DOHH2 (cell line): Measurements from ENCODE around the gene USP12.
"Not testable (repeated sequence)": the region's sequence is repeated elsewhere in the genome, so short reads cannot be mapped to it uniquely, and the experiment has no call there.

Experiments
- H3F3A ChIP-seq: fragments of 200-600 bp; sonication (generic), shearing (Covaris generic); 2 replicates; pipeline ENCODE4 v1.6.0; 2016; ENCODE audit warnings: antibody characterized with exemption, mild to moderate bottlenecking; ENCODE audit not compliant: control insufficient read depth, insufficient read depth
- H3K27ac ChIP-seq: fragments of 200-600 bp; sonication (generic); 2 replicates; pipeline ENCODE4 v1.5.1; 2014; ENCODE audit warnings: low read depth, mild to moderate bottlenecking, low read length, moderate library complexity
- H3K27me3 ChIP-seq: fragments of 200-600 bp; sonication (generic); 2 replicates; pipeline ENCODE4 v1.6.1; 2014; ENCODE audit warnings: mild to moderate bottlenecking, low read length, mixed read lengths; ENCODE audit not compliant: control insufficient read depth
- H3K36me3 ChIP-seq: fragments of 200-600 bp; sonication (generic); 2 replicates; pipeline ENCODE4 v1.6.1; 2014; ENCODE audit warnings: mild to moderate bottlenecking, low read length, moderate library complexity, mixed read lengths; ENCODE audit not compliant: control insufficient read depth
- H3K4me1 ChIP-seq: fragments of 200-600 bp; sonication (generic); 2 replicates; pipeline ENCODE4 v1.6.1; 2014; ENCODE audit warnings: mild to moderate bottlenecking, low read length, mixed read lengths; ENCODE audit not compliant: control insufficient read depth
- H3K4me2 ChIP-seq: fragments of 200-600 bp; sonication (generic); 2 replicates; pipeline ENCODE4 v1.6.0; 2014; ENCODE audit warnings: mild to moderate bottlenecking, low read length, moderate library complexity
- H3K4me3 ChIP-seq: fragments of 200-600 bp; sonication (generic); 2 replicates; pipeline ENCODE4 v1.5.1; 2014; ENCODE audit warnings: mild to moderate bottlenecking, low read length, mixed read lengths
- H3K79me2 ChIP-seq: fragments of 200-600 bp; sonication (generic); 2 replicates; pipeline ENCODE4 v1.6.1; 2014; ENCODE audit warnings: mild to moderate bottlenecking, low read length, mixed read lengths; ENCODE audit not compliant: control insufficient read depth
- H3K9me2 ChIP-seq: fragments of 200-600 bp; sonication (generic); replicated peaks from 2 replicates; pipeline ENCODE4 v1.6.1; 2014; ENCODE audit warnings: mild to moderate bottlenecking, low read length, mixed read lengths; ENCODE audit not compliant: control insufficient read depth
- H3K9me3 ChIP-seq: fragments of 200-600 bp; sonication (generic); 2 replicates; pipeline ENCODE4 v1.6.1; 2014; ENCODE audit warnings: antibody characterized with exemption, low read length, mixed read lengths; ENCODE audit not compliant: control insufficient read depth, insufficient read depth
- H4K20me1 ChIP-seq: fragments of 200-600 bp; sonication (generic); 2 replicates; pipeline ENCODE4 v1.6.0; 2014; ENCODE audit warnings: low read depth, mild to moderate bottlenecking, antibody characterized with exemption, low read length, moderate library complexity; ENCODE audit not compliant: control insufficient read depth, insufficient read depth
- EZH2phosphoT487 ChIP-seq: fragments of 200-600 bp; sonication (generic); IDR thresholded peaks from 2 replicates; pipeline ENCODE4 v1.6.1; 2017; ENCODE audit warnings: borderline replicate concordance, mild to moderate bottlenecking, antibody characterized with exemption, low read length, moderate library complexity, mixed read lengths
- TF ChIP-seq, protein P1 (sequence below): fragments of 200-600 bp; sonication (generic); IDR thresholded peaks from one replicate; pipeline ENCODE4 v1.5.1; 2014; ENCODE audit warnings: antibody characterized with exemption, mild to moderate bottlenecking, low read depth, low read length; ENCODE audit not compliant: poor library complexity, severe bottlenecking

Gene USP12, protein sequence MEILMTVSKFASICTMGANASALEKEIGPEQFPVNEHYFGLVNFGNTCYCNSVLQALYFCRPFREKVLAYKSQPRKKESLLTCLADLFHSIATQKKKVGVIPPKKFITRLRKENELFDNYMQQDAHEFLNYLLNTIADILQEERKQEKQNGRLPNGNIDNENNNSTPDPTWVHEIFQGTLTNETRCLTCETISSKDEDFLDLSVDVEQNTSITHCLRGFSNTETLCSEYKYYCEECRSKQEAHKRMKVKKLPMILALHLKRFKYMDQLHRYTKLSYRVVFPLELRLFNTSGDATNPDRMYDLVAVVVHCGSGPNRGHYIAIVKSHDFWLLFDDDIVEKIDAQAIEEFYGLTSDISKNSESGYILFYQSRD

DNA sequence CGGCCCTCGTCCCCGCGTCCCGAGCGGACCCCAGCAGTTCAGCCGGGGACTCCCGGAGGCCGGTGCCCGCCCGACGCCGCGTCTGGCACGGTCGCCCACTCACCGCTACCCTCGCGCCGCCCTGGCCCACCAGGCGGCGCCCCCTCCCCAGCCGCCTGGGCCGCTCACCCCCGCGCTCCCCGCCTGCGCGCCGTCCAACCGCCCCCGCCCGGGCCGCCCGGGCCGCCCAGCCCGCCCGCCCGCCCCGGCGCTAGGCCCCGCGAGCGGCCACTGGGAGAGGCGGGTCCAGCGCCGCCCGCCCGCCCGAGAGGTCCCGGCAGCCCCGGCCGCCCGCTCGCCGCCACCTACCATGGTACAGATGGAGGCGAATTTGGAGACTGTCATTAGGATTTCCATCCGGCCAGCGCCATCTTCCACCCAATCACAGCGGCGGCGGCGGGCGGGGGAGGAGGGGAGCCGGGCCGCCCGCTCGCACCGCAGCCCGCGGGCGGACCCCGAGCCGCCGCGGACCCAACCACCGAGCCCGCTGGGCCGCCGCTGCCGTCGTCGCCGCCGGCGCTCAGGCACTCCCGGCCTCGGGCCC is at the start of gene USP12:
Gene USP12 (minus strand): TSS at position 568 of the 583 bp plus-strand sequence. CDS start 172 bp downstream, at position 396.
- Histone ChIP-seq H3K4me1 (peaks cover 65% of the 10 kb centered on the region), H3K27ac (peak within 1 kb of the TSS; percentile 50), H3K36me3 (no peaks in the 10 kb centered on the region), H3K4me3 (peak within 1 kb of the TSS; percentile 87), H3K4me2 (peak within 1 kb of the TSS; percentile 84), H3K9me2 (no peaks in the 10 kb centered on the region), H3K79me2 (peaks cover 46% of the 10 kb centered on the region), H3K9me3 (no peaks in the 10 kb centered on the region), H3F3A (peaks cover 8% of the 10 kb centered on the region), H4K20me1 (peaks cover 7% of the 10 kb centered on the region; the same call in 1 of the 2 replicates), H3K27me3 (no peaks in the 10 kb centered on the region)
- TF ChIP-seq EZH2phosphoT487, result no peak
- TF ChIP-seq, protein P1, sequence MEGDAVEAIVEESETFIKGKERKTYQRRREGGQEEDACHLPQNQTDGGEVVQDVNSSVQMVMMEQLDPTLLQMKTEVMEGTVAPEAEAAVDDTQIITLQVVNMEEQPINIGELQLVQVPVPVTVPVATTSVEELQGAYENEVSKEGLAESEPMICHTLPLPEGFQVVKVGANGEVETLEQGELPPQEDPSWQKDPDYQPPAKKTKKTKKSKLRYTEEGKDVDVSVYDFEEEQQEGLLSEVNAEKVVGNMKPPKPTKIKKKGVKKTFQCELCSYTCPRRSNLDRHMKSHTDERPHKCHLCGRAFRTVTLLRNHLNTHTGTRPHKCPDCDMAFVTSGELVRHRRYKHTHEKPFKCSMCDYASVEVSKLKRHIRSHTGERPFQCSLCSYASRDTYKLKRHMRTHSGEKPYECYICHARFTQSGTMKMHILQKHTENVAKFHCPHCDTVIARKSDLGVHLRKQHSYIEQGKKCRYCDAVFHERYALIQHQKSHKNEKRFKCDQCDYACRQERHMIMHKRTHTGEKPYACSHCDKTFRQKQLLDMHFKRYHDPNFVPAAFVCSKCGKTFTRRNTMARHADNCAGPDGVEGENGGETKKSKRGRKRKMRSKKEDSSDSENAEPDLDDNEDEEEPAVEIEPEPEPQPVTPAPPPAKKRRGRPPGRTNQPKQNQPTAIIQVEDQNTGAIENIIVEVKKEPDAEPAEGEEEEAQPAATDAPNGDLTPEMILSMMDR, result no peak

DNA sequence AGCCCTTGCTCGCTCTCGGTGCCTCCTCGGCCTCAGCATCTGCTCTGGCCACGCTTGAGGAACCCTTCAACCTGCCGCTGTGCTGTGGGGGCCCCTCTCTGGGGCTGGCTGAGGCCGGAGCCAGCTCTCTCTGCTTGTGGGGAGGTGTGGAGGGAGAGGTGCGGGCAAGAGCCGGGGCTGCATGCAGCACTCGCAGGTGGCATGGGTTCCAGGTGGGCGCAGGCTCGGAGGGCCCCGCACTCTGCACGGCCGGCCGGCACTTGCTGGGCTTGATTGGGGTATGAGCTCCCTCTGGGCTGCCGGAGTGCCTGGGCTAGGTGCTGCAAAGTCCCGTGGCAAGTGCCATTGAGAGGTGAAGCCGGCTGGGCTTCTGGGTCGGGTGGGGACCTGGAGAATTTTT is 48.0 kb upstream of the USP12 start:
- Histone ChIP-seq H3F3A (peaks cover 15% of the 10 kb centered on the region), H3K4me2 (no peak overlapping the region), H3K36me3 (no peaks in the 10 kb centered on the region), H4K20me1 (no peaks in the 10 kb centered on the region), H3K4me1 (peaks cover 48% of the 10 kb centered on the region), H3K9me2 (no peaks in the 10 kb centered on the region), H3K4me3 (no peak overlapping the region), H3K79me2 (no peaks in the 10 kb centered on the region), H3K27ac (no peak overlapping the region), H3K27me3 (no peaks in the 10 kb centered on the region), H3K9me3 (peaks cover 12% of the 10 kb centered on the region; the same call in 1 of the 2 replicates)
- TF ChIP-seq EZH2phosphoT487, result no peak

DNA sequence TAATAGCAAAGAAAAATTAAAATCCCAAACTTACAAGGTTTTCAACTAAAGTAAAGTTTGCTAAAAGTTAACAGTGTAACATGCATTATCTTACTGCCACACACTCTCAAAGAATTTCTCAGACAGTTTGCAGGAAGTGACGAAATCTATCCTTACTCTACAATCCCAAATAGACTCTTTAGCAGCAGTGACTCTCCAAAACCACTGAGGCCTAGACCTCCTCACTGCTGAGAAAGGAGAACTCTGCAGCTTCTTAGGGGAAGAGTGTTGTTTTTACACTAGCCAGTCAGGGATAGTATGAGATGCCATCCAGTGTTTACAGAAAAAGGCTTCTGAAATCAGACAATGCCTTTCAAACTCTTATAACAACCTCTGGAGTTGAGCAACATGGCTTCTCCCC is 47.2 kb upstream of the USP12 start:
- H3K27me3 ChIP-seq, H3K4me2 ChIP-seq, H3K27ac ChIP-seq, H3K4me3 ChIP-seq, H3K9me2 ChIP-seq, H3K36me3 ChIP-seq, H3K79me2 ChIP-seq, H4K20me1 ChIP-seq: not testable (repeated sequence)
- peaks cover 12% of the 10 kb centered on the region; the same call in 1 of the 2 replicates for H3K9me3 ChIP-seq
- peaks cover 41% of the 10 kb centered on the region for H3K4me1 ChIP-seq
- H3F3A ChIP-seq, result peaks cover 15% of the 10 kb centered on the region

DNA sequence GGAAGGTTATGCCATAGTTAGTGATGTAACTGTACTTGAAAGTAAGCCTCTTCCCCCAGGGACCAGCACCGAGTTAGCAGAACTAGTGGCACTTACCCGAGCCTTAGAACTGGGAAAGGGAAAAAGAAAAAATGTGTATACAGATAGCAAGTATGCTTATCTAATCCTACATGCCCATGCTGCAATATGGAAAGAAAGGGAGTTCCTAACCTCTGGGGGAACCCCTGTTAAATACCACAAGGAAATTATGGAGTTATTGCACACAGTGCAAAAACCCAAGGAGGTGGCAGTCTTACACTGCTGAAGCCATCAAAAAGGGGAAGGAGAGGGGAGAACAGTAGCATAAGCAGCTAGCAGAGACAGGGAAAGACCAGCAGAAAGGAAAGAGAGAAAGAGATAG is 46.2 kb upstream of the USP12 start:
- H3K4me3 ChIP-seq, H3K27me3 ChIP-seq, H3K27ac ChIP-seq: not testable (repeated sequence)

DNA sequence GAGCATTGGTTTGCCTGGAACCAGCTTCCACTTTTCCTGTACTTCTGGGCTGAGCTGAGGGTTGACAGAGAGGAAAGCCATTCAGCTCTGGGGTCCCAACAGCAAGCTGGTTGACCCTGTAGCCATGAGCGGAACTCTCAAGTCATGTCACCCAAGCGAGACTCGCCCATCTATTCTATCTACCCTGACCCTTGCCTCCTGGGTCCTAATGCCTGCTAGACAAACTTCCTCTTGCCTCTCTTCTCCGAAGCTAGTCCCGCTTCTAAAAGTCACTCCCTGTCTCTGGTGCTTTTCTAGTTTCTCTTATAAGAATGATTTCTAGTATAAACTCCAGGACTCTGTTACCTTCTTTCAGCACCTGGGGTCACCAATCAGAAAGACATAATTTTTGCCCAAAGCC is 41.8 kb upstream of the USP12 start:
- H3K36me3 ChIP-seq, H3K4me1 ChIP-seq, H3K27me3 ChIP-seq, H3K27ac ChIP-seq, H3F3A ChIP-seq, H3K4me2 ChIP-seq, H3K79me2 ChIP-seq, H3K4me3 ChIP-seq, H3K9me3 ChIP-seq, H4K20me1 ChIP-seq, H3K9me2 ChIP-seq: not testable (repeated sequence)

More for the DNA sequence above, 46.2 kb upstream of the USP12 start:
- Histone ChIP-seq H3K4me1 (peaks cover 30% of the 10 kb centered on the region), H3K9me3 (peaks cover 12% of the 10 kb centered on the region; the same call in 1 of the 2 replicates)
- H3F3A ChIP-seq, H3K4me2 ChIP-seq, H3K79me2 ChIP-seq, H3K36me3 ChIP-seq, H4K20me1 ChIP-seq, H3K9me2 ChIP-seq: not testable (repeated sequence)
